HUES6 (cell line): ENCODE measurements around the gene ENOX1.

Experiments used
- H3K27ac ChIP-seq: 2 replicates; pipeline ENCODE4 v1.7.0; 2013; ENCODE audit warnings: low read depth, mild to moderate bottlenecking, low read length, inconsistent platforms
- H3K27me3 ChIP-seq: 2 replicates; pipeline ENCODE4 v1.6.1; 2013; ENCODE audit warnings: low read length; ENCODE audit not compliant: control insufficient read depth, insufficient read depth
- H3K36me3 ChIP-seq: 2 replicates; pipeline ENCODE4 v1.6.1; 2013; ENCODE audit warnings: low read length; ENCODE audit not compliant: control insufficient read depth, insufficient read depth
- H3K4me1 ChIP-seq: 2 replicates; pipeline ENCODE4 v1.6.1; 2013; ENCODE audit warnings: low read length; ENCODE audit not compliant: control insufficient read depth, insufficient read depth
- H3K4me3 ChIP-seq: 2 replicates; pipeline ENCODE4 v1.5.1; 2013; ENCODE audit warnings: low read depth, low read length
- H3K9ac ChIP-seq: one replicate; pipeline ENCODE4 v1.6.1; 2013; ENCODE audit warnings: mild to moderate bottlenecking, low read length
- H3K9me3 ChIP-seq: 2 replicates; pipeline ENCODE4 v1.6.1; 2013; ENCODE audit warnings: low read depth, low read length; ENCODE audit not compliant: control insufficient read depth, insufficient read depth

The ENOX1 gene

DNA sequence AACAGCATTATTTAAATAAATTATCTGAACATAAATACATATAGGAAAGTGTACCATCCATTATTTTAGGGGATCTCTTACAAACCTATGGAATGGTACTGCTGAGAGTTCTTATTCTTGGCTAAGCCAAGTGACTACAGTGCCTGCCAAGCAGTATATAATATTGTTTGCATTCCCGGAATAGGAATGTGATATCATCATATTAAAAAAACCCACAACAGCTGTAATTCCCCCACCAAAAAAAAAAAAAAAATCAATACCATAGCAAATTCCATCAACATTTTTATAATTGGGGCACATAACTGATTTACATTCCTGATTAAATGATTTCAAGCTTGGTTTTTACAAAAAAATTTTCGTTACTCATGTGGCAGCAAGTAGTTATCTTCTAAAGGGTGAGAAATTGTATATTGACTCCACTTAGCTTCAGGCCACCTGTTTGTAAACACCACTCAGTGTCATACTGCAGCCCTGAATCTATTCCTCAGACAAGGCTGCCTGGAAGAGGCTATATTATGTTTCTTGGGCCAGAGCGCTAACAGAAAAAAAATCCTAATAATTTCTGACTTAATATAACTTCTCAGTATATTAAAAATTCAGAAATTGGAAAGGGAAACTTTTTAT lies 485.3 kb downstream of the ENOX1 start:
- Histone ChIP-seq H3K4me3 (no peak overlapping the region), H3K36me3 (no peaks in the 10 kb centered on the region), H3K27ac (no peak overlapping the region), H3K27me3 (no peaks in the 10 kb centered on the region), H3K9me3 (no peaks in the 10 kb centered on the region), H3K9ac (no peak overlapping the region), H3K4me1 (peaks cover 21% of the 10 kb centered on the region)

- no peaks in the 10 kb centered on the region for H3K9me3 ChIP-seq
- H3K27me3 ChIP-seq: no peaks in the 10 kb centered on the region
- H3K36me3 ChIP-seq: no peaks in the 10 kb centered on the region
- no peak overlapping the region for H3K27ac ChIP-seq
- no peak overlapping the region for H3K4me3 ChIP-seq
- no peak overlapping the region for H3K9ac ChIP-seq
- H3K4me1 ChIP-seq: peaks cover 20% of the 10 kb centered on the region
Measured at GRCh38 chr13:43300865-43301264, 485.9 kb downstream of the ENOX1 start.

GRCh38 chr13:43299374-43299773 lies 487.4 kb downstream of the ENOX1 start:
- Histone ChIP-seq H3K4me3 (no peak overlapping the region), H3K9me3 (no peaks in the 10 kb centered on the region), H3K36me3 (no peaks in the 10 kb centered on the region), H3K27ac (no peak overlapping the region), H3K9ac (no peak overlapping the region), H3K4me1 (peaks cover 17% of the 10 kb centered on the region), H3K27me3 (no peaks in the 10 kb centered on the region)

- Histone ChIP-seq H3K9ac (no peak overlapping the region), H3K9me3 (no peaks in the 10 kb centered on the region), H3K27ac (no peak overlapping the region), H3K4me1 (peaks cover 17% of the 10 kb centered on the region), H3K36me3 (no peaks in the 10 kb centered on the region), H3K27me3 (no peaks in the 10 kb centered on the region), H3K4me3 (no peak overlapping the region)
Measured at GRCh38 chr13:43298816-43299215, 488.0 kb downstream of the ENOX1 start.

DNA sequence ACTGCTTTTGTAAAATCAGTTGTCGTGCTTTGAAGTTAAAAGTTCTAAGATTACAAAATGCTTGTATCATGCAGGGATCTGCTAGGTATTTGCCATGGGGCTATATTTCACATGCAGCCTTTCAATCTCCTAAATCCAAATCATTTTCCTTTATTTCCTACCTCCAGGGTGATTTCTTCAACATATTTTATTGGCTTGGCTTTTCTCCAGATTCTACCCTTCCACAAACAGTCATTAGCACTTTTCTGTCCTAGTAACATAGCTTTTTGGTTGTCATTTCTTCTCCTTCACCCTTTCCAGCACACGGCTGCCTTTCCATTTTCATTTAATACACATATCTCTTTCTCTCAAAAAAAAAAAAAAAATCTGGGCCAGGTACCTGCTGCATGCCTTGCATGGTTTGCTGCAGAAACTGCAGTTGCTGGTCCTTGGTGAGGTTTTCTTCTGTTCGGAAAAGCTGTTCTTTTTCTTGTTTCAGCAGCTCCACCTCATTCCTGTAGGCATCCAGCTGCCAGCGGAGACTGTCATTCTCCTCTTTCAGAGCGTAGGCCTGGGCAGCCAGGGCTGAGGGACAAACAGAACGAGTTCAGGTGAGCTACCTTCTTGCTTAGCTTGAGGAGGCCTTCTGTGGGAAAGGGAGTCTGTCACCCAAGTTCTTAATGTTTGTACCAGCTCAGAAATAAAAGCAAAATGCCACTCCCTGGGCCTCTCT lies 488.6 kb downstream of the ENOX1 start:
- Histone ChIP-seq H3K4me1 (peaks cover 14% of the 10 kb centered on the region), H3K9ac (no peak overlapping the region), H3K4me3 (no peak overlapping the region), H3K27ac (no peak overlapping the region), H3K27me3 (no peaks in the 10 kb centered on the region), H3K9me3 (no peaks in the 10 kb centered on the region), H3K36me3 (no peaks in the 10 kb centered on the region)

DNA sequence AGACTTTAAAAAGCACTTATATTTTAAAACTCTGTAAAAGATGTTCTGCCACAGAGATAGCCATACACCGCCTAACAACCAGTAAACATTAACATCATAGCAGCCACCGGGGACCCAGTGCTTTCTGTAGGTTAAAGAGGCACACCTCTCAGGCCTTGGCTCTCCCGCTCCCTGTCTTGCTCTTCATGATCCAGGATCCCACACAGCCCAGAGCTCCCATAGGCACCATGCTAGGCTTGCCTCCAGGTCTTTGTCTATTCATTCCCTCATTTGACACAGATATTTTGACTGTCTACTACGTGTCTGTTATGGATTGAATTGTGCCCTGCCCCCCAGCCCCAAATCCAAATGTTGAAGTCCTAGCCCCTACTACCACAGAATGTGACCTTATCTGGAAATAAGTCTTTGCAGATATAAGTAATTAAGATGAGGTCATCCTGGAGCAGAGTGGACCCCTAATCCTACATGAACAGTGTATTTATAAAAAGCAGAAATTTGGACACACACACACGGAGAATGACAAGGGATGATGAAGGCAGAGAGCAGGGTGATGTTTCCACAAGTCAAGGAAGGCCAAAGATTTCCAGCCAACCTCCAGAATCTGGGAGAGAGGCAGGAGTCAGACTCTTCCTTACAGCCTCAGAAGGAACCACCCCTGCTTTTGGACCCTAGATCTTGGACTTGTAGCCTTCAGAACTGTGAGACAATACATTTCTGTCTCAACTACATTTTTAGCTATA lies 490.8 kb downstream of the ENOX1 start:
- Histone ChIP-seq H3K27ac (no peak overlapping the region), H3K9me3 (no peaks in the 10 kb centered on the region), H3K4me3 (no peak overlapping the region), H3K4me1 (peaks cover 10% of the 10 kb centered on the region), H3K27me3 (no peaks in the 10 kb centered on the region), H3K9ac (no peak overlapping the region), H3K36me3 (no peaks in the 10 kb centered on the region)

GRCh38 chr13:43295321-43295720 lies 491.5 kb downstream of the ENOX1 start:
- H3K4me1 ChIP-seq: peaks cover 10% of the 10 kb centered on the region
- H3K9ac ChIP-seq: no peak overlapping the region
- H3K4me3 ChIP-seq: no peak overlapping the region
- H3K27ac ChIP-seq: no peak overlapping the region
- no peaks in the 10 kb centered on the region for H3K27me3 ChIP-seq
- H3K9me3 ChIP-seq: no peaks in the 10 kb centered on the region
- no peaks in the 10 kb centered on the region for H3K36me3 ChIP-seq

GRCh38 chr13:43294412-43294811 lies 492.4 kb downstream of the ENOX1 start:
- H3K36me3 ChIP-seq: no peaks in the 10 kb centered on the region
- H3K9ac ChIP-seq: no peak overlapping the region
- H3K27ac ChIP-seq: no peak overlapping the region
- no peaks in the 10 kb centered on the region for H3K9me3 ChIP-seq
- no peak overlapping the region for H3K4me3 ChIP-seq
- no peaks in the 10 kb centered on the region for H3K27me3 ChIP-seq
- peaks cover 10% of the 10 kb centered on the region for H3K4me1 ChIP-seq

- H3K27me3 ChIP-seq: no peaks in the 10 kb centered on the region
- no peak overlapping the region for H3K9ac ChIP-seq
- H3K9me3 ChIP-seq: no peaks in the 10 kb centered on the region
- H3K27ac ChIP-seq: no peak overlapping the region
- H3K4me1 ChIP-seq: peaks cover 8% of the 10 kb centered on the region
- H3K4me3 ChIP-seq: no peak overlapping the region
- no peaks in the 10 kb centered on the region for H3K36me3 ChIP-seq
Measured at GRCh38 chr13:43293986-43294385, 492.8 kb downstream of the ENOX1 start.

GRCh38 chr13:43293561-43293960 lies 493.2 kb downstream of the ENOX1 start:
- no peak overlapping the region for H3K9ac ChIP-seq
- H3K27ac ChIP-seq: no peak overlapping the region

DNA sequence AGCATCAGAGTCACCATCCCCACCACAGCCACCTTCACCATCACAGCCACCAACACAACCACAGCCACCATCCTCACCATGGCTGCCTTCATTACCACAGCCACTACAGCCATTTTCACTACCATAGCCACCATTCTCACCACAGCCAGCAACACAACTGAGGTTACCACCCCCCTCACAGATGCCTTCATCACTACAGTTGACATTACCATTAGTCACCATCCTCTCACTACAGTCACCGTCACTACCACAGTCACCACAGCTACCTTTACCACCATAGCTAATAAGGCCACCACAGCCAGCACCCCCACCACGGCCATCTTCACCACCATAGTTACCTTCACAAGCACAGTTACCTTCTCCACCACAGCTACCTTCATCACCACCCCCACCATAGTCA lies 493.8 kb downstream of the ENOX1 start:
- Histone ChIP-seq H3K9me3 (no peaks in the 10 kb centered on the region), H3K4me3 (no peak overlapping the region), H3K36me3 (no peaks in the 10 kb centered on the region), H3K27me3 (no peaks in the 10 kb centered on the region), H3K9ac (no peak overlapping the region), H3K27ac (no peak overlapping the region), H3K4me1 (no peaks in the 10 kb centered on the region)

More at GRCh38 chr13:43293561-43293960, 493.2 kb downstream of the ENOX1 start:
- Histone ChIP-seq H3K4me3 (no peak overlapping the region), H3K4me1 (peaks cover 4% of the 10 kb centered on the region; the same call in 1 of the 2 replicates), H3K36me3 (no peaks in the 10 kb centered on the region), H3K27me3 (no peaks in the 10 kb centered on the region), H3K9me3 (no peaks in the 10 kb centered on the region)
